ENCODE measurements around the gene HOXC12.

GRCh38 chr12:53972722-53973235, 18.1 kb downstream of the HOXC12 start, which contains the start of gene HOXC11:
- TF ChIP-seq CTCF (IDR thresholded peaks at IDR 0.05) (no peak), POLR2A (IDR thresholded peaks at IDR 0.05) (no peak)

All from esophagus squamous epithelium (tissue), 4 donors.